ENCODE data around the gene PAX9. TPM values are rescaled to one million over a fixed set of nuclear protein-coding genes. Genes with fewer than 3 reads are reported as not detected.

The PAX9 gene
- total RNA-seq, 1 donor from 2014 or later: 1.2 TPM

DNA sequence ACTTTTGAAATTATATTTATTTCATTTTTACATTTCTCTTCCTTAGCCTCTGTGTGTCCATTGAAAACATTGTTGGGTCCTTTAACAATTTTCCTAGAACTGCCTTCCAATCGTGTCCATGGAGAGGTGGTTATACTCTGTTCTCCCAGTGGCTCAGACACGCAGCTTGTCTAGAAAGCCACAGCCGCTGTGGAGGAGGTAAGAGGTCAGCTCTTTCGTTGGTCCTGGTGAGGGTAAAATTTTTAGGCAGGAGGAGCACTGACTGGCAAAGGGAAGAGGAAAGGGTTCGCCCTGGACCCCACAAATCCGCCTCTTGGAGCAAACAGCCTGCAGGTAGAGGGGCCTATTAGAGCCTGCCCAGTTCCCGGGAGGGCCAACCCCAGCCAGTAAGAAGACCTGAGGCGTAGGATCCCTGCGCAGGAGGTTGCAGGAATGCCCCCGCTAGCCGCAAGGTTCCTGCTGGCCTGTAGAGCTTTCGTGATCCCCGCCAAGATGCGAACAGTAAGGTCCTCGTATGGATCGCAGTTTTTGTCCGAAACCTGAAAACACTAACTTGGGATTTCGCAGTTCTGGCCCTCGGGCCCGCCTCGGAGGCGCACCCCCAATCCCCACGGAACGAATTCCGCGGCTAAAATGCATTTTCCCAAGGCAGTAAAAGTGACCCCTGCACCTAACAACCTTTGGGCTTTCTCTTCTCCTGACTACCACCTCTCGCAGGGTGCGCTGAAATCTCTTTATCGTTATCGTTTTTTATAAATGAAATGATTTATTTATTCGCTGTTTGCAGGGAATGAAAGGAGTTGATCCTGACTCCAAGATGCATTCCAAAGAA lies 7.5 kb upstream of the PAX9 start:
- Histone ChIP-seq H3K27ac (ENCODE audit: low read depth, low read length) (no peak overlapping the region), H3K4me3 (ENCODE audit: insufficient read depth, low read depth, low read length) (no peak overlapping the region), H3K79me2 (ENCODE audit: insufficient read depth, low read length) (no peaks in the 10 kb centered on the region), H2AFZ (ENCODE audit: low read depth, low read length) (no peak overlapping the region), H3K9ac (ENCODE audit: low read length) (no peak overlapping the region), H3K27me3 (ENCODE audit: insufficient read depth, low read length) (peaks cover 97% of the 10 kb centered on the region), H3K36me3 (ENCODE audit: insufficient read depth, low read length) (no peaks in the 10 kb centered on the region), H3K4me1 (ENCODE audit: insufficient read depth, low read length) (peaks cover 10% of the 10 kb centered on the region), H4K20me1 (ENCODE audit: insufficient read depth, low read length) (no peaks in the 10 kb centered on the region), H3K4me2 (ENCODE audit: low read length) (no peak overlapping the region), H3K9me3 (ENCODE audit: insufficient read depth, low read depth, low read length) (peaks cover 11% of the 10 kb centered on the region)
- TF ChIP-seq EZH2 (IDR thresholded peaks at IDR 0.05; ENCODE audit: insufficient read depth, low read length): peak; percentile 49
- TF ChIP-seq, protein P1, sequence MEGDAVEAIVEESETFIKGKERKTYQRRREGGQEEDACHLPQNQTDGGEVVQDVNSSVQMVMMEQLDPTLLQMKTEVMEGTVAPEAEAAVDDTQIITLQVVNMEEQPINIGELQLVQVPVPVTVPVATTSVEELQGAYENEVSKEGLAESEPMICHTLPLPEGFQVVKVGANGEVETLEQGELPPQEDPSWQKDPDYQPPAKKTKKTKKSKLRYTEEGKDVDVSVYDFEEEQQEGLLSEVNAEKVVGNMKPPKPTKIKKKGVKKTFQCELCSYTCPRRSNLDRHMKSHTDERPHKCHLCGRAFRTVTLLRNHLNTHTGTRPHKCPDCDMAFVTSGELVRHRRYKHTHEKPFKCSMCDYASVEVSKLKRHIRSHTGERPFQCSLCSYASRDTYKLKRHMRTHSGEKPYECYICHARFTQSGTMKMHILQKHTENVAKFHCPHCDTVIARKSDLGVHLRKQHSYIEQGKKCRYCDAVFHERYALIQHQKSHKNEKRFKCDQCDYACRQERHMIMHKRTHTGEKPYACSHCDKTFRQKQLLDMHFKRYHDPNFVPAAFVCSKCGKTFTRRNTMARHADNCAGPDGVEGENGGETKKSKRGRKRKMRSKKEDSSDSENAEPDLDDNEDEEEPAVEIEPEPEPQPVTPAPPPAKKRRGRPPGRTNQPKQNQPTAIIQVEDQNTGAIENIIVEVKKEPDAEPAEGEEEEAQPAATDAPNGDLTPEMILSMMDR (IDR thresholded peaks at IDR 0.05; ENCODE audit: insufficient read depth, low read depth, low read length): no peak
- Mint-ChIP-seq H3K27ac (ENCODE audit: unreplicated experiment) (no peak overlapping the region), H3K4me1 (ENCODE audit: low read depth, unreplicated experiment) (peaks cover 4% of the 10 kb centered on the region), H3K4me3 (ENCODE audit: unreplicated experiment) (no peak overlapping the region), H3K9me3 (ENCODE audit: unreplicated experiment) (peaks cover 16% of the 10 kb centered on the region), H3K27me3 (ENCODE audit: low read depth, unreplicated experiment) (peaks cover 94% of the 10 kb centered on the region), H3K36me3 (ENCODE audit: low read depth, unreplicated experiment) (no peaks in the 10 kb centered on the region)
- DNase-seq (ENCODE audit: low read depth) (no peak), FAIRE-seq (no peak)

DNA sequence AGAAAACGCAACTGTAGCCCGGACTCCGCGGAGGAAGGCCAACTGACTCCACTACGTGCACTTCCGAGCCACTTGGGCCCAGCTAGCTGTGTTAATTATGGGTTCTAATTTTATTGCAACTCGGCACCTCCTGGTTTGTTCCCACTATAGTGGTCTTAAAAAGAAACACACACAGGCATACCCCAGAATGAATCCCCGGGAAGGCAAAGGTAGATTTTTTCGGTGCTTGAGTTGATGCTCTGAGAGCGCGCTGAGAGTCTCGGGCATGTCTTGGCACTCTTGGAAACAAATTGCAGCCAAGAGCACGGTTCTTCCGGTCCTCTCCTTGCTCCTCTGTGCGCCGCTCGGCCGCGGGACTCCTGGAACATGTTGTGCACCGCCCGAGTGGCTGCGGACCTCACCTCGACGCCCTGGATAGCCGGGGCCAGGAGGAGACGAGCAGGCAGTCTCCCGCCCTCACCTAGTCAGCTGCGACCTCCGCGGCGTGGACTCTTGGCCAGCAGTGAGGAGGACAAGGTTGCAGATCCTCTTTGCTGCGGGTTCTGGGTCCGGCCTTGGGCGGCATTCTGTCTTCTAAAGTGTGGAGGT lies 6.8 kb upstream of the PAX9 start:
- H2AFZ ChIP-seq (ENCODE audit: low read depth, low read length): no peak overlapping the region
- Mint-ChIP-seq H3K9me3 (ENCODE audit: unreplicated experiment) (peaks cover 21% of the 10 kb centered on the region), H3K36me3 (ENCODE audit: low read depth, unreplicated experiment) (peaks cover under 1% of the 10 kb centered on the region), H3K4me3 (ENCODE audit: unreplicated experiment) (no peak overlapping the region), H3K27ac (ENCODE audit: unreplicated experiment) (no peak overlapping the region), H3K4me1 (ENCODE audit: low read depth, unreplicated experiment) (peaks cover 4% of the 10 kb centered on the region), H3K27me3 (ENCODE audit: low read depth, unreplicated experiment) (peaks cover 94% of the 10 kb centered on the region)
- no peak overlapping the region for H3K27ac ChIP-seq (ENCODE audit: low read depth, low read length)
- no peaks in the 10 kb centered on the region for H3K36me3 ChIP-seq (ENCODE audit: insufficient read depth, low read length)
- H3K9ac ChIP-seq (ENCODE audit: low read length): no peak overlapping the region
- H3K9me3 ChIP-seq (ENCODE audit: insufficient read depth, low read depth, low read length): peaks cover 11% of the 10 kb centered on the region
- peaks cover 97% of the 10 kb centered on the region for H3K27me3 ChIP-seq (ENCODE audit: insufficient read depth, low read length)
- no peak overlapping the region for H3K4me2 ChIP-seq (ENCODE audit: low read length)
- no peak for DNase-seq (ENCODE audit: low read depth)
- H3K4me1 ChIP-seq (ENCODE audit: insufficient read depth, low read length): peaks cover 10% of the 10 kb centered on the region
- TF ChIP-seq, protein P1 (IDR thresholded peaks at IDR 0.05; ENCODE audit: insufficient read depth, low read depth, low read length): no peak
- TF ChIP-seq EZH2 (IDR thresholded peaks at IDR 0.05; ENCODE audit: insufficient read depth, low read length): peak; percentile 30
- H4K20me1 ChIP-seq (ENCODE audit: insufficient read depth, low read length): no peaks in the 10 kb centered on the region
- no peak for FAIRE-seq
- H3K79me2 ChIP-seq (ENCODE audit: insufficient read depth, low read length): no peaks in the 10 kb centered on the region
- H3K4me3 ChIP-seq (ENCODE audit: insufficient read depth, low read depth, low read length): no peak overlapping the region
